Glomerular endothelial cell (primary cell): Measurements from ENCODE around the gene LRRIQ4. TPM values are rescaled to one million over a fixed set of nuclear protein-coding genes. Genes with fewer than 3 reads are reported as not detected.

Experiments
- DNase-seq: peaks from one replicate; pipeline ENCODE4 v3.0.0-alpha.2; 2011; ENCODE audit warnings: low read depth, low spot score; ENCODE audit errors: extremely low read depth
- total RNA-seq: library from RNA; depleted of rRNA; stranded (reverse); fragments of >200 nt; gene quantifications from 2 replicates; pipeline ENCODE4 v1.2.3, GENCODE V29; 2015

Gene LRRIQ4
- not detected in 2 replicates for total RNA-seq

- DNase-seq: peak; percentile 45
Observed at GRCh38 chr3:169812332-169813235, at the start of gene LRRIQ4, which contains the start of gene LRRC34. Gene LRRIQ4 (plus strand): TSS chr3:169812870. CDS start chr3:169821922, 9,052 bp downstream. Gene LRRC34 (minus strand): TSS chr3:169812904. CDS start chr3:169812548, 356 bp downstream.

GRCh38 chr3:169764312-169764881 is 48.3 kb upstream of the LRRIQ4 start:
- no peak for DNase-seq

- peak; percentile 45 for DNase-seq
Observed at GRCh38 chr3:169764882-169765612, 47.6 kb upstream of the LRRIQ4 start, which contains the start of gene TERC. Gene TERC (minus strand): TSS chr3:169765060.

- DNase-seq: no peak
Observed at GRCh38 chr3:169769287-169770181, 43.1 kb upstream of the LRRIQ4 start, which contains the start of gene ACTRT3. Gene ACTRT3 (minus strand): TSS chr3:169769561. CDS start chr3:169769520, 41 bp downstream.

- DNase-seq: peak; percentile 85
Observed at GRCh38 chr3:169771497-169772304, 41.0 kb upstream of the LRRIQ4 start.

- DNase-seq: peak; percentile 67
Observed at GRCh38 chr3:169772305-169772896, 40.3 kb upstream of the LRRIQ4 start.

GRCh38 chr3:169772897-169773816 is 39.5 kb upstream of the LRRIQ4 start, which contains the start of gene MYNN:
Gene MYNN (plus strand): TSS chr3:169773396. CDS start chr3:169774296, 900 bp downstream.
- peak; percentile 56 for DNase-seq

- DNase-seq: no peak
Observed at GRCh38 chr3:169774186-169774585, 38.5 kb upstream of the LRRIQ4 start.

GRCh38 chr3:169777822-169778221 is 34.8 kb upstream of the LRRIQ4 start:
- DNase-seq: no peak

- no peak for DNase-seq
Observed at GRCh38 chr3:169780742-169781141, 31.9 kb upstream of the LRRIQ4 start.

GRCh38 chr3:169781209-169781855 is 31.3 kb upstream of the LRRIQ4 start:
- DNase-seq: no peak

GRCh38 chr3:169787120-169787519 is 25.6 kb upstream of the LRRIQ4 start:
- DNase-seq: no peak

GRCh38 chr3:169787791-169788190 is 24.9 kb upstream of the LRRIQ4 start:
- DNase-seq: no peak

GRCh38 chr3:169790219-169790618 is 22.5 kb upstream of the LRRIQ4 start:
- DNase-seq: no peak

GRCh38 chr3:169790687-169791429 is 21.8 kb upstream of the LRRIQ4 start:
- DNase-seq: no peak

- no peak for DNase-seq
Observed at GRCh38 chr3:169792359-169792758, 20.3 kb upstream of the LRRIQ4 start.
